Sigmoid colon (tissue), 4 donors: Measurements from ENCODE around the gene MNAT1.

Source experiments
- CTCF ChIP-seq, 4 experiments: fragments of 450-650 bp in 3 of 4; fragments of 200-600 bp in 1 of 4; IDR thresholded peaks; one replicate each; pipeline ENCODE4 v1.5.1; 2016 to 2019; ENCODE audit warnings: antibody characterized with exemption in 4 of 4, mild to moderate bottlenecking in 3 of 4, moderate library complexity in 2 of 4
- EP300 ChIP-seq, 4 donors: sonication (generic); formaldehyde crosslinking; IDR thresholded peaks; one replicate each; pipeline ENCODE4 v1.6.1; 2017; ENCODE audit warnings: antibody characterized with exemption in 4 of 4
- POLR2A ChIP-seq, 2 donors: fragments of 450-650 bp; IDR thresholded peaks; one replicate each; pipeline ENCODE4 v1.6.1; 2016; ENCODE audit warnings: antibody characterized with exemption in 2 of 2, mild to moderate bottlenecking in 2 of 2, moderate library complexity in 2 of 2

GRCh38 chr14:60722357-60723115, 12.0 kb upstream of the MNAT1 start:
- TF ChIP-seq CTCF (IDR thresholded peaks at IDR 0.05) (no peak), POLR2A (IDR thresholded peaks at IDR 0.05) (no peak), EP300 (IDR thresholded peaks at IDR 0.05) (no peak)
